Mucosa of rectum (tissue), 2 donors: ENCODE measurements around the gene KHK.

Experiments
- H3K27ac ChIP-seq, 2 donors: one replicate each; pipeline ENCODE4 v1.7.0; 2013; ENCODE audit warnings: inconsistent platforms in 2 of 2, low read depth in 2 of 2, low read length in 2 of 2
- H3K27me3 ChIP-seq, 2 donors: one replicate each; pipeline ENCODE4 v1.7.0; 2013; ENCODE audit warnings: low read length in 2 of 2; ENCODE audit not compliant: control insufficient read depth in 2 of 2, insufficient read depth in 2 of 2
- H3K36me3 ChIP-seq, 2 donors: one replicate each; pipeline ENCODE4 v1.7.0; 2013; ENCODE audit warnings: low read length in 2 of 2; ENCODE audit not compliant: control insufficient read depth in 2 of 2, insufficient read depth in 2 of 2
- H3K4me1 ChIP-seq, 2 donors: one replicate each; pipeline ENCODE4 v1.7.0; 2013; ENCODE audit warnings: low read length in 2 of 2, mild to moderate bottlenecking in 1 of 2; ENCODE audit not compliant: control insufficient read depth in 2 of 2, insufficient read depth in 2 of 2
- H3K4me3 ChIP-seq, 2 donors: one replicate each; pipeline ENCODE4 v1.7.0; 2013; ENCODE audit warnings: low read length in 2 of 2
- H3K9ac ChIP-seq, 2 donors: one replicate each; pipeline ENCODE4 v1.7.0; 2013; ENCODE audit warnings: low read length in 2 of 2, low read depth in 1 of 2, mild to moderate bottlenecking in 1 of 2
- H3K9me3 ChIP-seq, 2 donors: one replicate each; pipeline ENCODE4 v1.7.0; 2013; ENCODE audit warnings: low read length in 2 of 2; ENCODE audit not compliant: control insufficient read depth in 2 of 2
- donor health status: healthy.
- donor health status: Normal muscosa, but diverticular disease.

The KHK gene

GRCh38 chr2:27087823-27088410, 1.3 kb downstream of the KHK start:
- Histone ChIP-seq H3K27me3 (no peaks in the 10 kb centered on the region), H3K4me1 (peaks cover 22 to 26% of the 10 kb centered on the region in 2 donors), H3K27ac (no peak overlapping the region), H3K9ac (no peak overlapping the region), H3K9me3 (no peaks in the 10 kb centered on the region), H3K36me3 (no peaks in the 10 kb centered on the region), H3K4me3 (no peak overlapping the region)

DNA sequence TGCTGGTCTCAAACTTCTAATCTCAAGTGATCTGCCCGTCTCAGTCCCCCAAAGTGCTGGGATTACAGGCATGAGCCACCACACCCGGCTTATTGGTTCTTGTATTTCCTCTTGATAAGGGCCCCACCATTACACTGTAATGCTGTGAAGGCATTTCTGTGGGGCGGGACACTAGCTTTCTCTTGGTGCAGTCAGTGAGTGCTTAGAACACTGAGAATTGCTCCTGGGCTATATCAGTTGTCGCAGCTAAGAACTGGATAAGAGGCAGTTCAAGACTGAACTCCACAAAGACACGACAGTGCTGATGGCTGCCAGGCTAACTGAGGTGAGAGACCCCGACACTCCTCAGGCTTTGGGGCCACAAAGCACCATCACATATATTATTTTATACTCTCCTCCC, 2.1 kb downstream of the KHK start:
- H3K4me1 ChIP-seq, result peaks cover 24 to 28% of the 10 kb centered on the region in 2 donors
- H3K27me3 ChIP-seq, result no peaks in the 10 kb centered on the region
- no peaks in the 10 kb centered on the region for H3K36me3 ChIP-seq
- H3K9ac ChIP-seq, result no peak overlapping the region
- no peaks in the 10 kb centered on the region for H3K9me3 ChIP-seq
- no peak overlapping the region for H3K4me3 ChIP-seq
- H3K27ac ChIP-seq, result no peak overlapping the region

GRCh38 chr2:27089111-27089954, 2.8 kb downstream of the KHK start:
- H3K4me1 ChIP-seq, result peaks cover 24 to 28% of the 10 kb centered on the region in 2 donors
- no peak overlapping the region for H3K27ac ChIP-seq
- H3K27me3 ChIP-seq, result no peaks in the 10 kb centered on the region
- H3K4me3 ChIP-seq, result no peak overlapping the region
- no peaks in the 10 kb centered on the region for H3K36me3 ChIP-seq
- H3K9me3 ChIP-seq, result no peaks in the 10 kb centered on the region
- H3K9ac ChIP-seq, result no peak overlapping the region

DNA sequence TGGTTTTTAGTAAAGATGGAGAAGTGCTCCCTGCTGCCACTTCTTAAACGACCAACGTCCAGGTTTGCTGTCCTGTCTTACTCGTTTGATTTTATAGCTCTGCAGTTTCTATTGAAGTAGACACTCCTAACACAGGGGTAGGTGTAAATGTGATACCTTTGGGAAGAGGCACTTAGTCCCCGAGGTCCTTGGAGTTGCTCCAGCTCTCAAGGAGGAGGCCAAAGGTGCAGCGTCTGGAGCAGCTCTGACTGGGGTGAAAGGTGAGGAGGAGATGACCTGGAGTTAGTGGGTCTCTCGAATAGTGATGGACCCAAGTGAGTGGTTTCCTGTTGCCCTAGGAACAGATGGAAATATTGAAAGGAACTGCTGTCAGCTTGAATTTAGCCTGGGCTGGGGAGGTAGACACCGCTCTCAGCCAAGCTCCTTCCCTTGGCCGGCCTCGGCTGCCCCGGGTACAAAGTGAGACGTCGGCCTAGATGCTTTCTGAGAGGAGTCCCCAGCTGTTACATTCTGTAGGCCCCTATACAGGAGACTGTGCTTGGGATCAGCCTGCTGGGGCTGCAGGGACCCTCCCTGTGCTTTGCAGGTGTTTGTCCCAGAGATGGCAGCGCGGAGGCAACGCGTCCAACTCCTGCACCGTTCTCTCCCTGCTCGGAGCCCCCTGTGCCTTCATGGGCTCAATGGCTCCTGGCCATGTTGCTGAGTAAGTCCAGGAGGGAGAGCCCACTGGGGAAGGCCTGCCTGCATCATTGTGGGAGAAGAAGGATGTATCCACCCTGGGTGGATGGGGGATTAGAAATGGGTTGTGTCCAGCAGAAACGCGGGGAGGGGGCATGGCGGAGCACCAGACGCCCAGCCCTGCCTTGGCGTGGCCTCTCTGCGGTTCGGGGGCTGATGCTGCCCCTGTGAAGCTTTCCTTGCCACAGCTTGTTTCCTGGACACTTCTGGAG, 5.4 kb downstream of the KHK start:
- Histone ChIP-seq H3K4me3 (no peak overlapping the region), H3K36me3 (no peaks in the 10 kb centered on the region), H3K27me3 (no peaks in the 10 kb centered on the region), H3K4me1 (peaks cover 11 to 15% of the 10 kb centered on the region in 2 donors), H3K9me3 (no peaks in the 10 kb centered on the region), H3K27ac (no peak overlapping the region), H3K9ac (no peak overlapping the region)

- Histone ChIP-seq H3K9ac (no peak overlapping the region), H3K9me3 (no peaks in the 10 kb centered on the region), H3K36me3 (no peaks in the 10 kb centered on the region), H3K4me1 (peaks cover 4 to 10% of the 10 kb centered on the region in 2 donors), H3K27me3 (no peaks in the 10 kb centered on the region), H3K27ac (no peak overlapping the region), H3K4me3 (no peak overlapping the region)
Measured at GRCh38 chr2:27092696-27093429, 6.3 kb downstream of the KHK start.

- Histone ChIP-seq H3K4me3 (no peak overlapping the region), H3K36me3 (no peaks in the 10 kb centered on the region), H3K27me3 (no peaks in the 10 kb centered on the region)
Measured at GRCh38 chr2:27093430-27094352, 7.1 kb downstream of the KHK start.

DNA sequence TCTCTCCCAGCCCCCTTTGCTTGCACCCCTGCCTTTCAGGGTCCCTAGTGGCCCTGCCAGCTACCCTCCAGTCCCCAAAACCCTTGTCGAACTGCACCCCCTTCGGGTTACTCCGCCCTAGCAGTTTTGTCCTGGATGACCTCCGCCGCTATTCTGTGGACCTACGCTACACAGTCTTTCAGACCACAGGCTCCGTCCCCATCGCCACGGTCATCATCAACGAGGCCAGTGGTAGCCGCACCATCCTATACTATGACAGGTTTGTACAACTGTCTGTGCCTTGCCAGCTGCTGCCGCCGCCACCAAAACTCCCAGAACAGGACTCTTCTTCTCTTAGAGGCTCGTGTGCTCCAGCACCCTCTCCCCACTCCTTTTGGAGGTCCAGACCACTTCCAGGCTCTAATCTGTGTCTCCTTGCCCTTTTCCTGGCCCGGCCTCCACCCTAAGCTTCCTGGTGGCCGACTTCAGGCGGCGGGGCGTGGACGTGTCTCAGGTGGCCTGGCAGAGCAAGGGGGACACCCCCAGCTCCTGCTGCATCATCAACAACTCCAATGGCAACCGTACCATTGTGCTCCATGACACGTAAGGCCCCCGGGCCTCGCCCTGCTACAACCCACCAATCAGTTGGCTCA, 7.9 kb downstream of the KHK start:
- Histone ChIP-seq H3K36me3 (peaks cover 0 to under 1% of the 10 kb centered on the region in 2 donors), H3K27me3 (no peaks in the 10 kb centered on the region), H3K4me1 (peaks cover 4 to 7% of the 10 kb centered on the region in 2 donors), H3K27ac (no peak overlapping the region), H3K9ac (no peak overlapping the region), H3K4me3 (no peak overlapping the region), H3K9me3 (no peaks in the 10 kb centered on the region)

More at GRCh38 chr2:27093430-27094352, 7.1 kb downstream of the KHK start:
- no peak overlapping the region for H3K27ac ChIP-seq
- peaks cover 4 to 10% of the 10 kb centered on the region in 2 donors for H3K4me1 ChIP-seq
- no peaks in the 10 kb centered on the region for H3K9me3 ChIP-seq
- no peak overlapping the region for H3K9ac ChIP-seq

GRCh38 chr2:27095427-27095744, 8.8 kb downstream of the KHK start:
- H3K4me3 ChIP-seq, result no peak overlapping the region
- no peaks in the 10 kb centered on the region for H3K27me3 ChIP-seq
- no peak overlapping the region for H3K27ac ChIP-seq
- peaks cover 0 to 3% of the 10 kb centered on the region in 2 donors for H3K36me3 ChIP-seq
- H3K9me3 ChIP-seq, result no peaks in the 10 kb centered on the region
- H3K9ac ChIP-seq, result no peak overlapping the region
- peaks cover 4 to 7% of the 10 kb centered on the region in 2 donors for H3K4me1 ChIP-seq
